Measurements from ENCODE around the gene TMEM94.

Gene TMEM94

DNA sequence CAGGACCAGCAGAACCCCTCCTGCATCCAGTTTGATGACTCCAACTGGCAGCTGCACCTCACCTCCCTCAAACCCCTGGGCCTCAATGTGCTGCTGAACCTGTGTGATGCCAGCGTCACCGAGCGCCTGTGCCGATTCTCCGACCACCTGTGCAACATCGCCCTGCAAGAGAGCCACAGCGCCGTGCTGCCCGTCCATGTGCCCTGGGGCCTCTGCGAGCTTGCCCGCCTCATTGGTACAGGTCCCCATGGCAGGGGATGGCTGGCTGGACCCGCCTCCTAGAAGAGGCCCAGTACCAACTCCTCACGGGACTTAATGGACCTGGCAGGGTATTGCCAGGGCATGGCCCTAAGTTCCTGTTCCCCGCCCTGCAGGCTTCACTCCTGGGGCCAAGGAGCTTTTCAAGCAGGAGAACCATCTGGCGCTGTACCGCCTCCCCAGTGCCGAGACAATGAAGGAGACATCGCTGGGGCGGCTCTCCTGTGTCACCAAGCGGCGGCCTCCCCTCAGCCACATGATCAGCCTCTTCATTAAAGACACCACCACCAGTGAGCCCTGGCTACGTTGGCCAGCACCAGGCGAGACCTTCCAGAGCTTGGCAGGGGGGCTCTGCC lies 36.2 kb downstream of the TMEM94 start:
- TF ChIP-seq, protein P1, sequence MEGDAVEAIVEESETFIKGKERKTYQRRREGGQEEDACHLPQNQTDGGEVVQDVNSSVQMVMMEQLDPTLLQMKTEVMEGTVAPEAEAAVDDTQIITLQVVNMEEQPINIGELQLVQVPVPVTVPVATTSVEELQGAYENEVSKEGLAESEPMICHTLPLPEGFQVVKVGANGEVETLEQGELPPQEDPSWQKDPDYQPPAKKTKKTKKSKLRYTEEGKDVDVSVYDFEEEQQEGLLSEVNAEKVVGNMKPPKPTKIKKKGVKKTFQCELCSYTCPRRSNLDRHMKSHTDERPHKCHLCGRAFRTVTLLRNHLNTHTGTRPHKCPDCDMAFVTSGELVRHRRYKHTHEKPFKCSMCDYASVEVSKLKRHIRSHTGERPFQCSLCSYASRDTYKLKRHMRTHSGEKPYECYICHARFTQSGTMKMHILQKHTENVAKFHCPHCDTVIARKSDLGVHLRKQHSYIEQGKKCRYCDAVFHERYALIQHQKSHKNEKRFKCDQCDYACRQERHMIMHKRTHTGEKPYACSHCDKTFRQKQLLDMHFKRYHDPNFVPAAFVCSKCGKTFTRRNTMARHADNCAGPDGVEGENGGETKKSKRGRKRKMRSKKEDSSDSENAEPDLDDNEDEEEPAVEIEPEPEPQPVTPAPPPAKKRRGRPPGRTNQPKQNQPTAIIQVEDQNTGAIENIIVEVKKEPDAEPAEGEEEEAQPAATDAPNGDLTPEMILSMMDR (IDR thresholded peaks at IDR 0.05; ENCODE audit: low read depth, low read length, missing control alignments), result no peak
- H3K4me3 ChIP-seq (ENCODE audit: low read depth, low read length), result no peak overlapping the region
- DNase-seq (ENCODE audit: low read depth), result no peak

GRCh38 chr17:75493476-75494129 lies 37.2 kb downstream of the TMEM94 start:
- DNase-seq (ENCODE audit: low read depth), result no peak
- TF ChIP-seq, protein P1 (IDR thresholded peaks at IDR 0.05; ENCODE audit: low read depth, low read length, missing control alignments), result no peak
- H3K4me3 ChIP-seq (ENCODE audit: low read depth, low read length), result no peak overlapping the region

DNA sequence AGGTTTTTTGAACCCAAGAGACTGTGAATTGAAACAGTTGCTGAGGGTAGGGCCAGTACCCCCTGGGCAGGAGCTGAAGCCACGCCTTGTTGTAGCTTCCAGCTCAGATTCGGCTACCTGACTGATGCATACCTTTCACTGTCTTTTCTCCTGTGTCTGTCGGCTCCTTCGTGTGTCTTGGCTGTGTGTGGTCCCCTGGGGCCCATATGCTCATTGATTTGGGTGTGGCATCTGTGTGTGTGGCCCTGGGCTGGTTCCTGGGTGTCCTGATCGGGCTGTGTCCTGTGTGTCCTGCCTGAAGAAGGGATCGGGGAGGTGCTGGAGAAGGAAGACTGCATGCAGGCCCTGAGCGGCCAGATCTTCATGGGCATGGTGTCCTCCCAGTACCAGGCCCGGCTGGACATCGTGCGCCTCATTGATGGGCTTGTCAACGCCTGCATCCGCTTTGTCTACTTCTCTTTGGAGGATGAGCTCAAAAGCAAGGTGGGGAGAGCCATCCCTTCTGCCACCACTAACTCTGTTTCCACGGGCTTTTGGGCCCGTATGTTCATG lies 38.0 kb downstream of the TMEM94 start:
- TF ChIP-seq, protein P1 (IDR thresholded peaks at IDR 0.05; ENCODE audit: low read depth, low read length, missing control alignments), result no peak
- no peak overlapping the region for H3K4me3 ChIP-seq (ENCODE audit: low read depth, low read length)
- DNase-seq (ENCODE audit: low read depth), result no peak

GRCh38 chr17:75496005-75496404 lies 39.6 kb downstream of the TMEM94 start:
- TF ChIP-seq, protein P1 (IDR thresholded peaks at IDR 0.05; ENCODE audit: low read depth, low read length, missing control alignments), result no peak
- no peak overlapping the region for H3K4me3 ChIP-seq (ENCODE audit: low read depth, low read length)
- DNase-seq (ENCODE audit: low read depth), result no peak

GRCh38 chr17:75498039-75498725 lies 41.7 kb downstream of the TMEM94 start:
- TF ChIP-seq, protein P1 (IDR thresholded peaks at IDR 0.05; ENCODE audit: low read depth, low read length, missing control alignments), result no peak
- no peak for DNase-seq (ENCODE audit: low read depth)
- H3K4me3 ChIP-seq (ENCODE audit: low read depth, low read length), result no peak overlapping the region

GRCh38 chr17:75498726-75499213 lies 42.3 kb downstream of the TMEM94 start:
- TF ChIP-seq, protein P1 (IDR thresholded peaks at IDR 0.05; ENCODE audit: low read depth, low read length, missing control alignments), result no peak
- no peak for DNase-seq (ENCODE audit: low read depth)
- no peak overlapping the region for H3K4me3 ChIP-seq (ENCODE audit: low read depth, low read length)
